Effector memory CD8-positive, alpha-beta T cell (primary cell): ENCODE measurements around the gene SLCO4C1.
A peak's percentile ranks its signal among the peaks of the same experiment; 100 is the strongest.

ENCODE experiments used
- ATAC-seq: fragments of 150-1000 bp; cut with Tn5 transposase; replicated peaks from 2 replicates; pipeline ENCODE4 v1.10.0; 2021; ENCODE audit warnings: mild to moderate bottlenecking, moderate library complexity
- DNase-seq, 3 experiments: peaks; one replicate each; pipeline ENCODE4 v3.0.0; 2021
- H3K27ac Mint-ChIP-seq, 2 donors: one replicate each; pipeline ENCODE4 v1.8.0; 2022; ENCODE audit warnings: mild to moderate bottlenecking in 2 of 2, mixed read lengths in 2 of 2, moderate library complexity in 2 of 2
- H3K27me3 Mint-ChIP-seq, 2 donors: one replicate each; pipeline ENCODE4 v1.8.0; 2022; ENCODE audit warnings: mixed read lengths in 2 of 2
- H3K36me3 Mint-ChIP-seq: one replicate; pipeline ENCODE4 v1.8.0; 2022; ENCODE audit warnings: mild to moderate bottlenecking, moderate library complexity, mixed read lengths; ENCODE audit not compliant: insufficient read depth
- H3K4me1 Mint-ChIP-seq, 2 donors: one replicate each; pipeline ENCODE4 v1.8.0; 2022; ENCODE audit warnings: low read depth in 2 of 2, mixed read lengths in 2 of 2
- H3K4me3 Mint-ChIP-seq, 2 donors: one replicate each; pipeline ENCODE4 v1.8.0; 2022; ENCODE audit warnings: mild to moderate bottlenecking in 2 of 2, mixed read lengths in 2 of 2, moderate library complexity in 2 of 2
- H3K9me3 Mint-ChIP-seq, 2 donors: one replicate each; pipeline ENCODE4 v1.8.0; 2022; ENCODE audit warnings: mixed read lengths in 2 of 2

The SLCO4C1 gene

GRCh38 chr5:102290004-102290403, 6.1 kb downstream of the SLCO4C1 start:
- H3K27ac Mint-ChIP-seq = no peak overlapping the region
- ATAC-seq (no peak), DNase-seq (no peak)
- H3K27me3 Mint-ChIP-seq = no peaks in the 10 kb centered on the region
- no peaks in the 10 kb centered on the region for H3K36me3 Mint-ChIP-seq
- H3K4me1 Mint-ChIP-seq = peaks cover 2 to 6% of the 10 kb centered on the region in 2 donors
- no peaks in the 10 kb centered on the region for H3K9me3 Mint-ChIP-seq
- H3K4me3 Mint-ChIP-seq = no peak overlapping the region

GRCh38 chr5:102289251-102289899, 6.7 kb downstream of the SLCO4C1 start:
- Mint-ChIP-seq H3K27me3 (no peaks in the 10 kb centered on the region), H3K4me1 (peaks cover 0 to 4% of the 10 kb centered on the region in 2 donors), H3K36me3 (no peaks in the 10 kb centered on the region), H3K4me3 (no peak overlapping the region), H3K27ac (no peak overlapping the region), H3K9me3 (no peaks in the 10 kb centered on the region)
- DNase-seq (no peak), ATAC-seq (no peak)

- H3K4me3 Mint-ChIP-seq = no peak overlapping the region
- ATAC-seq (no peak), DNase-seq (no peak)
- peaks cover 0 to 4% of the 10 kb centered on the region in 2 donors for H3K4me1 Mint-ChIP-seq
- H3K27ac Mint-ChIP-seq = no peak overlapping the region
- no peaks in the 10 kb centered on the region for H3K9me3 Mint-ChIP-seq
- H3K27me3 Mint-ChIP-seq = no peaks in the 10 kb centered on the region
- no peaks in the 10 kb centered on the region for H3K36me3 Mint-ChIP-seq
Measured at GRCh38 chr5:102288630-102289029, 7.5 kb downstream of the SLCO4C1 start.

GRCh38 chr5:102286476-102286875, 9.6 kb downstream of the SLCO4C1 start:
- H3K4me3 Mint-ChIP-seq = no peak overlapping the region
- ATAC-seq (no peak), DNase-seq (no peak)
- H3K9me3 Mint-ChIP-seq = no peaks in the 10 kb centered on the region
- no peaks in the 10 kb centered on the region for H3K36me3 Mint-ChIP-seq
- H3K4me1 Mint-ChIP-seq = peaks cover 0 to 4% of the 10 kb centered on the region in 2 donors
- H3K27ac Mint-ChIP-seq = no peak overlapping the region
- no peaks in the 10 kb centered on the region for H3K27me3 Mint-ChIP-seq

GRCh38 chr5:102283102-102283797, 12.8 kb downstream of the SLCO4C1 start:
- ATAC-seq (no peak), DNase-seq (no peak)
- H3K36me3 Mint-ChIP-seq = no peaks in the 10 kb centered on the region
- no peak overlapping the region for H3K27ac Mint-ChIP-seq
- peaks cover under 1 to 5% of the 10 kb centered on the region in 2 donors for H3K4me1 Mint-ChIP-seq
- H3K9me3 Mint-ChIP-seq = no peaks in the 10 kb centered on the region
- H3K4me3 Mint-ChIP-seq = peak overlapping the region in 1 of 2 donors; percentile 8
- H3K27me3 Mint-ChIP-seq = no peaks in the 10 kb centered on the region

GRCh38 chr5:102279711-102280110, 16.4 kb downstream of the SLCO4C1 start:
- peaks cover 5% of the 10 kb centered on the region for H3K36me3 Mint-ChIP-seq
- no peak overlapping the region for H3K4me3 Mint-ChIP-seq
- DNase-seq (no peak), ATAC-seq (no peak)
- no peaks in the 10 kb centered on the region for H3K9me3 Mint-ChIP-seq
- no peaks in the 10 kb centered on the region for H3K27me3 Mint-ChIP-seq
- H3K27ac Mint-ChIP-seq = no peak overlapping the region
- H3K4me1 Mint-ChIP-seq = peaks cover 2 to 22% of the 10 kb centered on the region in 2 donors

GRCh38 chr5:102278231-102278630, 17.9 kb downstream of the SLCO4C1 start:
- Mint-ChIP-seq H3K36me3 (peaks cover 5% of the 10 kb centered on the region), H3K4me1 (peaks cover 2 to 22% of the 10 kb centered on the region in 2 donors), H3K27me3 (no peaks in the 10 kb centered on the region), H3K4me3 (no peak overlapping the region), H3K27ac (no peak overlapping the region), H3K9me3 (no peaks in the 10 kb centered on the region)
- no peak for DNase-seq
- ATAC-seq = no peak

GRCh38 chr5:102277144-102277543, 18.9 kb downstream of the SLCO4C1 start:
- Mint-ChIP-seq H3K4me3 (no peak overlapping the region), H3K36me3 (peaks cover 5% of the 10 kb centered on the region)
- no peak for DNase-seq

GRCh38 chr5:102271759-102272158, 24.3 kb downstream of the SLCO4C1 start:
- no peak overlapping the region for H3K27ac Mint-ChIP-seq
- no peak for ATAC-seq
- peaks cover 0 to 6% of the 10 kb centered on the region in 2 donors for H3K4me1 Mint-ChIP-seq
- H3K36me3 Mint-ChIP-seq = peaks cover 3% of the 10 kb centered on the region
- DNase-seq = no peak
- H3K27me3 Mint-ChIP-seq = no peaks in the 10 kb centered on the region
- H3K9me3 Mint-ChIP-seq = peaks cover 4 to 18% of the 10 kb centered on the region in 2 donors
- H3K4me3 Mint-ChIP-seq = no peak overlapping the region

More at GRCh38 chr5:102277144-102277543, 18.9 kb downstream of the SLCO4C1 start:
- ATAC-seq = no peak
- peaks cover 2 to 22% of the 10 kb centered on the region in 2 donors for H3K4me1 Mint-ChIP-seq
- no peak overlapping the region for H3K27ac Mint-ChIP-seq
- no peaks in the 10 kb centered on the region for H3K27me3 Mint-ChIP-seq
- H3K9me3 Mint-ChIP-seq = no peaks in the 10 kb centered on the region

- H3K9me3 Mint-ChIP-seq = peaks cover 4 to 18% of the 10 kb centered on the region in 2 donors
- DNase-seq (no peak), ATAC-seq (no peak)
- H3K4me3 Mint-ChIP-seq = no peak overlapping the region
- no peaks in the 10 kb centered on the region for H3K27me3 Mint-ChIP-seq
- H3K4me1 Mint-ChIP-seq = no peaks in the 10 kb centered on the region
- H3K27ac Mint-ChIP-seq = no peak overlapping the region
- no peaks in the 10 kb centered on the region for H3K36me3 Mint-ChIP-seq
Measured at GRCh38 chr5:102270036-102270435, 26.0 kb downstream of the SLCO4C1 start.

- H3K27ac Mint-ChIP-seq = no peak overlapping the region
- no peaks in the 10 kb centered on the region for H3K4me1 Mint-ChIP-seq
- ATAC-seq (no peak), DNase-seq (no peak)
- no peaks in the 10 kb centered on the region for H3K36me3 Mint-ChIP-seq
- H3K4me3 Mint-ChIP-seq = no peak overlapping the region
- no peaks in the 10 kb centered on the region for H3K9me3 Mint-ChIP-seq
- H3K27me3 Mint-ChIP-seq = no peaks in the 10 kb centered on the region
Measured at GRCh38 chr5:102262688-102263087, 33.4 kb downstream of the SLCO4C1 start.

- H3K4me3 Mint-ChIP-seq = no peak overlapping the region
- ATAC-seq = no peak
- DNase-seq = no peak
- H3K9me3 Mint-ChIP-seq = no peaks in the 10 kb centered on the region
- no peak overlapping the region for H3K27ac Mint-ChIP-seq
- H3K36me3 Mint-ChIP-seq = no peaks in the 10 kb centered on the region
- H3K4me1 Mint-ChIP-seq = no peaks in the 10 kb centered on the region
- no peaks in the 10 kb centered on the region for H3K27me3 Mint-ChIP-seq
Measured at GRCh38 chr5:102249381-102249780, 46.7 kb downstream of the SLCO4C1 start.

- DNase-seq = no peak
- Mint-ChIP-seq H3K4me3 (no peak overlapping the region), H3K27ac (no peak overlapping the region), H3K27me3 (no peaks in the 10 kb centered on the region), H3K4me1 (no peaks in the 10 kb centered on the region), H3K36me3 (no peaks in the 10 kb centered on the region), H3K9me3 (no peaks in the 10 kb centered on the region)
- no peak for ATAC-seq
Measured at GRCh38 chr5:102243213-102243612, 52.9 kb downstream of the SLCO4C1 start.

- no peak for ATAC-seq
- Mint-ChIP-seq H3K4me1 (no peaks in the 10 kb centered on the region), H3K27ac (peak overlapping the region in 1 of 2 donors; percentile 3), H3K4me3 (no peak overlapping the region), H3K36me3 (no peaks in the 10 kb centered on the region), H3K27me3 (no peaks in the 10 kb centered on the region), H3K9me3 (no peaks in the 10 kb centered on the region)
- DNase-seq = no peak
Measured at GRCh38 chr5:102241809-102242421, 54.2 kb downstream of the SLCO4C1 start.
